ENCODE data around the gene ZMYM2. TPM values are rescaled to one million over a fixed set of nuclear protein-coding genes. Genes with fewer than 3 reads are reported as not detected.

The ZMYM2 gene
- total RNA-seq, 3 donors from 2014 or later = 58.9 to 85.1 (median 70.3) TPM

- intact Hi-C loops (cut with DNase I, micrococcal nuclease) = no loop called here
- Histone ChIP-seq H3K4me1 (ENCODE audit: low read depth) (peaks cover 7% of the 10 kb centered on the region), H3K4me3 (no peak overlapping the region), H3K9me3 (no peaks in the 10 kb centered on the region), H3K36me3 (ENCODE audit: low read depth) (no peaks in the 10 kb centered on the region)
- no peak for TF ChIP-seq CTCF (IDR thresholded peaks at IDR 0.05)
- ATAC-seq (no peak), DNase-seq (no peak)
Observed at GRCh38 chr13:20132052-20132634, 173.6 kb downstream of the ZMYM2 start.

- Histone ChIP-seq H3K4me3 (no peak overlapping the region), H3K9me3 (no peaks in the 10 kb centered on the region), H3K4me1 (ENCODE audit: low read depth) (no peaks in the 10 kb centered on the region), H3K36me3 (ENCODE audit: low read depth) (no peaks in the 10 kb centered on the region)
- DNase-seq (no peak), ATAC-seq (no peak)
- intact Hi-C loops (cut with DNase I, micrococcal nuclease) = no loop called here
- no peak for TF ChIP-seq CTCF (IDR thresholded peaks at IDR 0.05)
Observed at GRCh38 chr13:20134732-20135131, 176.2 kb downstream of the ZMYM2 start.

GRCh38 chr13:20136781-20137703, 178.5 kb downstream of the ZMYM2 start:
- ATAC-seq (peak; percentile 98), DNase-seq (peak in 2 of 3 donors; percentile 69 to 80)
- no peak for TF ChIP-seq CTCF (IDR thresholded peaks at IDR 0.05)
- Histone ChIP-seq H3K4me1 (ENCODE audit: low read depth) (no peaks in the 10 kb centered on the region), H3K4me3 (no peak overlapping the region), H3K36me3 (ENCODE audit: low read depth) (no peaks in the 10 kb centered on the region), H3K9me3 (no peaks in the 10 kb centered on the region)
- intact Hi-C loops (cut with DNase I, micrococcal nuclease) = no loop called here

- DNase-seq = no peak
- no peak for ATAC-seq
- Histone ChIP-seq H3K4me1 (ENCODE audit: low read depth) (no peaks in the 10 kb centered on the region), H3K4me3 (no peak overlapping the region), H3K9me3 (no peaks in the 10 kb centered on the region), H3K36me3 (ENCODE audit: low read depth) (no peaks in the 10 kb centered on the region)
- no peak for TF ChIP-seq CTCF (IDR thresholded peaks at IDR 0.05)
- intact Hi-C loops (cut with DNase I, micrococcal nuclease) = no loop called here
Observed at GRCh38 chr13:20137875-20138274, 179.3 kb downstream of the ZMYM2 start.

GRCh38 chr13:20140487-20140886, 182.0 kb downstream of the ZMYM2 start:
- no peak for DNase-seq
- intact Hi-C loops (cut with DNase I, micrococcal nuclease) = no loop called here
- Histone ChIP-seq H3K36me3 (ENCODE audit: low read depth) (no peaks in the 10 kb centered on the region), H3K4me3 (no peak overlapping the region), H3K9me3 (no peaks in the 10 kb centered on the region), H3K4me1 (ENCODE audit: low read depth) (no peaks in the 10 kb centered on the region)
- no peak for TF ChIP-seq CTCF (IDR thresholded peaks at IDR 0.05)
- no peak for ATAC-seq

Other genes with a start within 250 kb of the ZMYM2 start
- gene PSPC1, start 175.8 kb upstream of the ZMYM2 start, total RNA-seq = 10 to 100 TPM; 40.1 to 47.9 (median 42.9) TPM
- gene ZMYM5, start 95.1 kb upstream of the ZMYM2 start, total RNA-seq = 10 to 100 TPM in 1 of 3 donors, 1 to 10 TPM in 2; 7.4 to 13.9 (median 9.2) TPM
- gene GJA3, start 202.3 kb downstream of the ZMYM2 start, total RNA-seq = not detected
- gene GJB2, start 234.2 kb downstream of the ZMYM2 start, total RNA-seq = 10 to 100 TPM; 18.1 to 45.4 (median 42.9) TPM